Activated T-cell treated with anti-CD3 and anti-CD28 coated beads, Interleukin-2, amount 50 U/mL, for 4 hours (primary cell): Measurements from ENCODE around the gene PPP1CC. TPM values are rescaled to one million over a fixed set of nuclear protein-coding genes. Genes with fewer than 3 reads are reported as not detected.

Experiments
- ATAC-seq, 2 donors: fragments of 200-7000 bp; cut with Tn5 transposase; one replicate each; pipeline ENCODE4 v1.10.0; 2021
- DNase-seq: peaks from one replicate; pipeline ENCODE4 v3.0.0-alpha.2; 2020
- H3K27me3 Mint-ChIP-seq: one replicate; pipeline ENCODE4 v1.8.0; 2021; ENCODE audit warnings: low read depth, mixed read lengths
- H3K36me3 Mint-ChIP-seq: one replicate; pipeline ENCODE4 v1.8.0; 2022; ENCODE audit warnings: mixed read lengths; ENCODE audit not compliant: insufficient read depth
- H3K4me1 Mint-ChIP-seq: one replicate; pipeline ENCODE4 v1.8.0; 2021; ENCODE audit warnings: low read depth, mixed read lengths
- H3K4me3 Mint-ChIP-seq: one replicate; pipeline ENCODE4 v1.8.0; 2021; ENCODE audit warnings: mild to moderate bottlenecking, moderate library complexity, mixed read lengths
- H3K9me3 Mint-ChIP-seq: one replicate; pipeline ENCODE4 v1.8.0; 2021; ENCODE audit warnings: mixed read lengths
- total RNA-seq, 3 donors: library from RNA; stranded (reverse); gene quantifications; one replicate each; pipeline ENCODE4 v1.2.1, GENCODE V29; 2021

PPP1CC gene
- total RNA-seq, 3 donors from 2014 or later, result 345 to 413 (median 354) TPM

DNA sequence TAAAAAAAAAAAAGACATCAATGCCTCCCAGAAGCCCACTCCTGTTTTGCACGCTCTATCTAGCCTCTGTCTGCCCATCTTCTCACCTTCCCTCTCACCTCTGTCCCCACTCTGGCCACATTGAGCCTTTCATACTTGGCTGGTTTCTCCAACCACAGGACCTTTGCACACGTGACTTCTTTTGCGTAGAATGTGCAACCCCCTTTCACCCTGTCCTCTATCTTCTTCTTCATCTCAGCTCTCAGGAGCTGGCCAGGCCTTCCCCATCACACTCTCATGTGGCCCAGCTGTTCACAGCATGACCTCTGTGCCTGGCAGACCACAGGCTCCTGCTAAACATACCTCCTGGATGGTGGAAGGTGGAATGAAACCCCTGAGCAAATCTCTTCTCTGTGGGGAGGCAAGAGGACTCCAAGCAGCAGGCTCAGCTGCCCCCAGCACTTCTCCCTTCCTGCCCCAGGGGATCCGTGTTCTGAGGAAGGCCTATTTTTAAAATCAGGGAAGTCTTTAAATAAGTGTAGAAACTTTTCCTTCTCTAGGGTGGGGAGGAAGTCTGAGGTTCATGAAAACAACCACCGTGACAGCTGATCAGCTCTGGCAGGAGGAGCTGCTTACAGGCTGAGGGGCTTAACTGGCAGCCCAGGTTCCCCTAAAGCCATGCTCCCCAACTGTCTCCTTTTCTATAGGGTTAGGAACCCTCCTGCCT is 65.3 kb downstream of the PPP1CC start:
- DNase-seq (no peak), ATAC-seq (peak in 1 of 2 donors; percentile 43)
- Mint-ChIP-seq H3K9me3 (peaks cover 4% of the 10 kb centered on the region), H3K4me3 (no peak overlapping the region), H3K4me1 (peaks cover 34% of the 10 kb centered on the region), H3K27me3 (no peaks in the 10 kb centered on the region), H3K36me3 (peaks cover 6% of the 10 kb centered on the region)

- ATAC-seq (no peak), DNase-seq (no peak)
- Mint-ChIP-seq H3K27me3 (no peaks in the 10 kb centered on the region), H3K9me3 (peaks cover 4% of the 10 kb centered on the region), H3K36me3 (peaks cover 6% of the 10 kb centered on the region), H3K4me1 (peaks cover 35% of the 10 kb centered on the region), H3K4me3 (no peak overlapping the region)
Measured at GRCh38 chr12:110676171-110676570, 66.5 kb downstream of the PPP1CC start.

GRCh38 chr12:110670161-110670701 is 72.5 kb downstream of the PPP1CC start:
- Mint-ChIP-seq H3K27me3 (no peaks in the 10 kb centered on the region), H3K36me3 (peaks cover 10% of the 10 kb centered on the region), H3K4me1 (peaks cover 30% of the 10 kb centered on the region), H3K4me3 (no peak overlapping the region), H3K9me3 (peaks cover 7% of the 10 kb centered on the region)
- ATAC-seq (peak; percentile 88 to 89), DNase-seq (peak; percentile 24)

Other genes with a start within 250 kb of the PPP1CC start
- gene VPS29, start 240.8 kb downstream of the PPP1CC start, total RNA-seq, result 10 to 100 TPM; 70.7 to 78.4 (median 76.1) TPM
- gene RAD9B, start 240.6 kb downstream of the PPP1CC start, total RNA-seq, result under 1 TPM; 0.34 to 0.73 (median 0.51) TPM
- 10 to 100 TPM; 74.2 to 76.4 (median 74.4) TPM for gene PPTC7, start 159.6 kb downstream of the PPP1CC start, total RNA-seq
- 1 to 10 TPM; 3.5 to 4.4 (median 3.6) TPM for gene TCTN1, start 128.8 kb downstream of the PPP1CC start, total RNA-seq
- 1 to 10 TPM; 6.1 to 8.1 (median 7.2) TPM for gene HVCN1, start 53.8 kb downstream of the PPP1CC start, total RNA-seq
- gene CCDC63, start 104.1 kb upstream of the PPP1CC start, total RNA-seq, result not detected
- not detected for gene MYL2, start 177.7 kb upstream of the PPP1CC start, total RNA-seq